GM20431 (cell line): ENCODE data around the gene PHLDB3.

ENCODE experiments used
- in situ Hi-C: fragments of 300-500 bp; cut with MseI, MboI; formaldehyde crosslinking; loops from one replicate; pipeline ENCODE4 v1.15.0; 2020; ENCODE audit warnings: low sequenced_read_pairs; ENCODE audit not compliant: unreplicated experiment

The PHLDB3 gene

DNA sequence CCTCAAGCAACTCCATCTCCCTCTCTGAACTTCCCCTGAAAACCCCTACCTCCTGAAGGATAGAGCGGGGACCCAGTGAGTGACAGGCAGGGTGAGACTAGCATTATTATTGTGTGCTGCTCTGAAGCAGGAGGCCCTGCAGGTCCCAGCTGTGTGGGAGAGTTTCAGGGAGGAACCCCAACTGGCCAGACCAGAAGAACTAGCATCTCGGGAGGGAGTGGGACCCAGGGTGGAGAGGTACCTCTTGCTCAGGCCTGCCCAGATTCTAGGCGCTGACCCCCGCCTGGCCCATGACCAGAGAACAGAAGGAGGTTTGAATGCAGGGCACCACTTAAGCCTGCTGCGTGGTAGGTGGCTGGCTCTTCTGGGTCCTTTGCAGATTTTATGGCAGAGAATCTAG, 33.5 kb downstream of the PHLDB3 start:
- in situ Hi-C loops: no loop called here

DNA sequence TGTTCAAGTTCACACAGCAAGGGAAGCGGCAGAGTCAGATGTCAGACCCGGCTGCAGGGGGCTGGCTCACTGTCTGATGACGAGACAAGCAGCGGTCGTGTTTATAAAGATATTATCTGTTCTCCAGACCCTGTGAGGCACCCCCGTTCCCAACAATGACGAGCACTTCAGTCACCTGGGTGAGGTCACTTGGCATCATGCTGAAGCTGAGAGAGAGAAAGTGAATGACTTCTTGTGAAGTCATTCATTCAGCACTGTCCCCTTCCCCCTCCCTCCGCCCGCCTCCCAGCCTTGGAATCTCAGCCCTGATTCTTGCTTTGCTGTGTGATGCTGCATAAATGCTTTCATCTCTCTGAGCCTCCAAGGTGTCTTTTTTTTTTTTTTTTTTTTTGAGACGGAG, 34.3 kb downstream of the PHLDB3 start:
- in situ Hi-C loops: no loop called here

DNA sequence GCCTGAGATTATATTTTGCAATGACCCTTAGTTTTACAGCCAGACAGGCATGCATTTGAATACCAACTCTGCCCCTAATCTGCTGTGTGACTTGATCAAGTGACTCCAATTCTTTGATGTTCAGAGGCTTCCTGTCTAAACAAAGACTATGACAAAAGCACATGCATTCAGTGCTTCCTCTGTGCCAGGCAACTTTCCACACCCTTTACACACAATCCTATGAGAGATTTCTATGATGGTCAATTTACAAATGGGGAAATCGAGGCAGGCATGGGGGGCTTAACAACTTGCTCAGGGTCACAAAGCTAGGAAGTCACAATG, 35.4 kb downstream of the PHLDB3 start:
- in situ Hi-C loops: no loop called here

DNA sequence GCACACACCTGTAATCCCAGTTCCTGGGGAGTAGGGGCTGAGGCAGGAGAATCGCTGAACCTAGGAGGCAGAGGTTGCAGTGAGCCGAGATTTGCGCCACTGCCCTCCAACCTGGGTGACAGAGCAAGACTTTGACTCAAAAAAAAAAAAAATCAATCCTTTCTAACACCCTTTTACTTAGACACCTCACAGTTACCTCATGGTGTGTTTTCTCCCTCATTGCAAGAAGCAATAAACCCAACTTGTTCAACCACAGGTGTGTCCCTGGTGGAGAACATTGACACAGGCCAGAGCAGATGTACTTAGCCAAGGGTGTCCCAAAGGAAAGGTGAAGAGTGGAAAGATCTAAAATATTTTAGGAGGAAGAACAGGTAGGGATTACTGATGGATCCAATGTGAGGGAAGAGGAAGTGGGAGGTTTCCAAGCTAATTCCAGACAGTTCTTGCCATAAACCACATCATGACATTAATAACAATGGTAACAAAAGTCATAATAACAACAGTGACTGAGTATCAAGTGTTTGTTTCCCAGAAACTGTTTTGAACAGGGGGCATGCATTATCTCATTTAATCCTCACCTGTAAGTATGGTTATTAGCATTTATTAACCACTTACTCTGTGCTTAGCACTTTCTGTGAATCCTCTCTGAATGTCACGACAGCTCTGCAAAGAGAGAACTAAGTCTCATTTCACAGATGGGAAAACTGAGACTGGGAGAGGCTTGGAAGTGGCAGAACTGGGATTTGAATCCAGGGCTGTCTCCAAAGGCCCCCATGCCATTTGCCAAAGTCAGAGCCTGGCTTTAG, 36.0 kb downstream of the PHLDB3 start:
- in situ Hi-C loops: no loop called here

DNA sequence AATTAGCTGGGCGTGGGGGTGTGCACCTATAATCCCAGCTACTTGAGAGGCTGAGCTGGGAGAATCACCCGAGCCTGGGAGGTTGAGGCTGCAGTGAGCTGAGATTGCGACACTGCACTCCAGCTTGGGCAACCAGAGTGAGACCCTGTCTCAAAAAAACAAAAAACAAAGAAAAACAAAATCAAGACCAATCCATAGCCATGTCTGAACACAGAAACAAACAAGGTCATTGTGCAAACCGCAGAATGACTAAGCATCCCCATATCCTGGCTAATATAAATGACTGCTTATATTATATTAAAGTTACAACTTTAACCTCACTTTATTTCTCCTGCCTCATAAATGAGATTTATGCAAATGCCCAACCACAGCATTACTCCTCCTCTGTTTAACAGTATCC, 36.8 kb downstream of the PHLDB3 start:
- in situ Hi-C loops: no loop called here

DNA sequence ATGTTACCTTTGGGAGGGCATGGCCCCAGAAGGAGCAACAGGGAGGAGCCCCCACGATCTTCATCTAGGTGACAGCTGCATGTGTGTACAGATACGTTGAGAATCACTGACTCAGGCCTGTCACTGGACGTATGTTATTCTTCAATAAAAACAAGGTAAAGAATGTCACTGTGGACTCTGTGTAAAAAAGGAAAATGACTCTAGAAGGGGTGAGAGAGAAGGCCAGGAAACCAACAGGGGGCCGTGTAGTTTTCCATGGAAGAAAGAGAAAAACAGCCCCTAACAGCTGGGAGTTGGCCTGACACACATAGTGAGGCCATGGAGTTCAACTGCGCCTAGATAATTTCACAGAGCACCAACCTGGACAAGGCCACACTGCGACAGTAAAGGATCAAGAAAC, 37.3 kb downstream of the PHLDB3 start:
- in situ Hi-C loops: no loop called here

DNA sequence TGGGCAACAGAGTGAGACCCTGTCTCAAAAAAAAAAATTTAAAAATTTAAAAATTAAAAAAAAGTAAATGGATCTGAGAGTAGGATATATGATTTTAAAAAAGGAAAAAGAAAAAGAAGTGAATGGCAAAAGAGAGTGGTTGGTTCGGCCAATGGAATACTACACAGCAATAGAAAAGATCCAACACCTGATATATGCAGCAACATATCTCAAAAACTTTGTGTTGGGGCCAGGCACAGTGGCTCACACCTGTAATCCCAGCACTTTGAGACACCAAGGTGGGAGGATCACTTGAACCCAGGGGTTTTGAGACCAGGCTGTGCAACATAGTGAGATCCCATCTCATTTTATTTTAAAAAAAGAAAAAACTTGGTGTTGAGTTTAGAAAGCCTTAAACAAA, 37.8 kb downstream of the PHLDB3 start:
- in situ Hi-C loops: no loop called here

DNA sequence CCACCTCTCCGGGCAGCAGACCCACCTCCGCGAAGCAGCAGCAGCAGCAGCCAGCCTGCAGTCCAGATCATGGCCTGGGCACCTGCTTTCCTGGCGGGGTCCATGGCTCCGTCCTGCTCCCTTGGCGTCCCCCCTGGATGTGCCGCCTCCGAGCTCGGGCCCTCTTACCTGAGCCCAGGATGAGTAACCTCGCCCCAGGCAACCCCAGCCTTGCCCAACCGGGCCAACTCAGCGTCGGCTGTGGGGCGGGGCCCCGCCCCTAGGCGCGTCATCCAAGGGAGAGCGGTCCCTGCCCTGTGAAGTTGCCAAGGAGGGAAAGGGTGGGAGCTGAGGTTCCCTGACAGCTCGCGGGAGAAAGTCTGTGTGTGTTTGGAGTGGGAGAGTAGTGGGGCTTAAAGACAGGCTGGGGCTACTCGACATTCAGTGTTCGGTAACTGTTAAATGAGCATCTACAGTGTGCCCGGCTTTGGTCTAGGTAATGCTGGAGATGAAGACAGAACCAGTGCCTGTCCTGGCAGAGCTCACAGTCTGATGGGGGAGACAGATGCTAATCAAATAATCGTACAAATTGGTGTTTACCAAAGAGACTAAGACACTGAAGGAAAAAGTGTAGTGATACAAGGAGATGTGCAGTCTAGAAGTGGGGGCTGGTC, 39.0 kb downstream of the PHLDB3 start, which contains the start of gene LYPD3:
LYPD3 (minus strand) TSS at position 141 of the 653 bp plus-strand sequence; CDS start at position 104, 37 bp downstream.
- in situ Hi-C loops: no loop called here

DNA sequence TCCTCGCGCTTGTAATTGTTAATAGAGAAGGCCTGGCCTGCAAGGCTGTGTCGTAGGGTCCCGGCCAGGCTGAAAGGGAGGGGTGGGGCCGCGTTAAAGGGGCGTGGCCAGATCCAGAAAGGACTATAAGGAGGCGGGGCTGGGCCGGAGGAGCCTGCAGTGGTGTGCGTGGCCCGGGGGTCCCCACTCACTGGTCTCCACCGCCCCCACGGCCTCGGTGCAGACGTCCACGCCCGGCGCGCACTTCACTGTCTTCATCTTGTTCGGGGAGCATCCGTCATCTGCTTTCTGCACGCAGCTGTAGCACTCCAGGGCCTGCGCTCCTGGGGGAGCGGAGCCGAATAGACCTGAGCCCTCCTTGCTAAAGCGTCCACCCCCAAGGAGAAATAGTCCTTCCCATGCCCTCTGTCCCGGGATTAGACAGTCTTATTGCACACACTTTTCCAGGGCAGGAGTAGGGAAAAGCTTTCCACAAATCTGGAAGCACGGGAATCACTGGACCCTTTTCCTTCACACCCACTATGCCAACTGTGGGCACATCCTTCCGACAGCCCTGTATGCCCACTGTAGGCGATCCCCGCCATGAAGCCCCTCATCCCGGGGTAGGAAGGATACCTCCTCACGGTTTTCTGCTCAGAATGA, 40.3 kb downstream of the PHLDB3 start:
- in situ Hi-C loops: no loop called here

DNA sequence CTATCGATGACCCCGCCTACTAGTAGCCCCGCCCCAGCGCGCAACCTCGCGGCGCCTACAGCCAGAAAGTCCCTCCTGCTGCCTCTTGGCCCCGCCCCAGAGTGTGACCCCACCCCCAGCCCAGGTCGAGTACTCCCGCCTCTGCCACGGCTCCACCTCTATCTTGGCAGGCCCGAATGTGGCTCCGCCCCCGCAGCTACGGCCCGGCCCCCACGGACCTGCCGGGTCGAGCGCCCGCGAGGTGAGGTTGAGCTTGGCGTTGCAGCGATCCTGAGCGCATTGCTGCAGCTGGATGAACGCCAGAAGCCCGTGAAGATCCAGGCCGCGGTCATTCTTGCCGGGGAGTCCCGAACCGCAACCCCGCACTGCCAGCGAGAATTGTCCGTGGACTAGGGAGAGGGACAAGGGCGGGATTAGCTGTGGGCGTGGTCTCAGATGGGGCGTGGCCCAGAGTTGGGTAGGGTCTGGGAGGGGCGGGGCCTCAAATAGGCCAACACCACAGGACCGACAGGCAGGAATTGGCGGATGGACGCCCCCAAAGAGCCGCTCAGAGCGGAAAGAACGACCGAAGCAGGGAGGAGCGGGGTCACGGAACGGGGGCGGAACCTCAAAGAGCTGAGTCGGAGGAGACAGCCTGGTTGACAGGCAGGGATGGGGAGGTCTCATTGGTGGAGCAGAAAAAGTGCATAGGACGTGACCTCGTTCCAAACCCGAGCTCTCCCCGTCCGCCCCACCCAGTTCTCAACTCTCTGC, 41.0 kb downstream of the PHLDB3 start:
- in situ Hi-C loops: no loop called here

DNA sequence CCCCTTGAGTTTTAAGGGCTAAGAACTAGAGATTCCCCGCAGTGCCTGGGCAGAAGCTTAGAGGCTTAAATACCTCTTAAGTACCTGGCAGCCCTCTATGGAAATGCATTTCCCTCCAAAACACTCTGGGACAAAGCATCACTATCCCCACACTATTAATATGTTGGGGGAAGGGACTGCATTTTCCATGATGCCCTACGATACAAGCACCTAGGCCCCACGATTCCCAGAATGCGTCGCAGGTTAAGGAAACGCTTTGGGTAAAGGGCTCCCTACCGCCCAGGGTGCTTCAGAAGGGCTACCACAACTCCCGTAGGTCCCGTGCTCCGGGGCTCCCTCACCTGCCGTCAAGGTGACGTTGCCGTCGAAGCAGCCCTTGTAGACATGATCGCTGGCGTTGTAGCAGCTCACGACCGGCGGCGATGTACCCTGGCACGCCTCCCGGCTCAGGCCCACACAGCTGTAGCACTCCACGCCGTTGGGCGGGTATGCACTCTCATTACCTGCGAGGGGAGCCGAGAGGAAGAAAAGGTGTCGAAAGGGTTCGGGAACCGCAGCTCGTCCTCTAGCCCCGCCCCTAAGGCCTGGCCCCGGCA, 41.7 kb downstream of the PHLDB3 start:
- in situ Hi-C loops: no loop called here

DNA sequence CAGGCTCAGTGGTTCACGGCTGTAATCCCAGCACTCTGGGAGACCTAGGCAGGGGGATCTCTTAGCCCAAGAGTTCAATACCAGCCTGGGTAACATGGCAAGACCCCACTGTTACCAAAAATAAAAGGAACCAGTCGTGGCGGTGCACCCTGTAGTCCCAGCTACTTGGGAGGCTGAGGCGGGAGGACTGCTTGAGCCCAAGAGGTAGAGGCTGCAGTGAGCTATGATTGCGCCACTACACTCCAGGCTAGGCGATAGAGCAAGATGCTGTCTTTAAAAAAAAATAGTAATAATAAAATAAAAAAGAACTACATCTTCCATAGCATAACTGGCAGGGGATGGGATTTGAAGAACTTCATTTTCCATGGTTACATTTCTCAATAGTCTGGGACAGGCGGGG, 42.2 kb downstream of the PHLDB3 start:
- in situ Hi-C loops: no loop called here

DNA sequence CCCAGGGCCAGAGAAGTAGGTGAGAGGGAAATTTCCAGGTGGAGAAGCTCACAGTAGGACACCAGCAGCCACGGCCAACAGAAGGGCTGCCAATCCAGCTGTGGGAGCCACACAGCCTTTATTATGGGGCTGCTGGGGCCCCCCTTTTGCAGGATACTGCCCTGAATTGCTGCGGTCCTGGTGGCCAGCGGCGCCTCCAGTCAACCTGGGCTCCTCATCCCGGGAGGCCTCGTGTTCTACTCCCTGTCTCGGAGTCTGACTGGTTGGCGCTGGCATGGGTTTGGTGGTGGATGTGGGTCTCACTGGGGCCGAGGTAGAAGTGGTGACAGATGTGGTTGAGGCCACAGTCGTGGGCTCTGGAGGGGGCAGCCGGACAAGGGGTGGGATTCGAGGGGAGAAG, 43.2 kb downstream of the PHLDB3 start:
- in situ Hi-C loops: no loop called here

DNA sequence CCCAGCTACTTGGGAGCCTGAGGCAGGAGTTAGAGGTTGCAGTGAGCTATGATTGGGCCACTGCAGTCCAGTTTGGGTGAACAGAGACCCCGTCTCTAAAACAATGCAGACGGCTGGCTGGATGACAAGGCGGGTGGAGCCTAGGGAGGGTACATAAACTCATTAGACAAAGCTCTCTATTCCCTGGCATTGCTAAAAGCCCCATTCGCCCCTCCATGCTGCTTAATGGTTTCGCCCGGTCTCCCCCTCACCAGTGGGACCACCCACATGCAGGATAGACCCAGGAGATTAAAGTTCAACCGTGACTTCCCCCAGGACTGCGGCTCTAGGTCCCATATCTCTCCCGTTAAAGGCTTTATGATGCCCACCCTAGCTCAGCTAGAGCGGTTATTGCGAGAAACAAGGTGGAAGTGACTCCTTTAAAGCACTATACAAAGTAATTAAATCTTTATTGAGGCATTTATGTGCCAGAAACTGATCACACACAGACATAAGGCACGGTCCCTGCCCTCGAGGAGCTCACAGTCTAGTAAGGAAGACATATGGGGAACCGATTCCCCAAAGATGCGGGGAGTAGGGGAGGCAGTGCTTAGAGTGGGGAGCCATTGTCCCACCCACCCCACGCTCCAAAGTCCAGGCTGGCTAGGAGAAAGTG, 44.1 kb downstream of the PHLDB3 start:
- in situ Hi-C loops: no loop called here

DNA sequence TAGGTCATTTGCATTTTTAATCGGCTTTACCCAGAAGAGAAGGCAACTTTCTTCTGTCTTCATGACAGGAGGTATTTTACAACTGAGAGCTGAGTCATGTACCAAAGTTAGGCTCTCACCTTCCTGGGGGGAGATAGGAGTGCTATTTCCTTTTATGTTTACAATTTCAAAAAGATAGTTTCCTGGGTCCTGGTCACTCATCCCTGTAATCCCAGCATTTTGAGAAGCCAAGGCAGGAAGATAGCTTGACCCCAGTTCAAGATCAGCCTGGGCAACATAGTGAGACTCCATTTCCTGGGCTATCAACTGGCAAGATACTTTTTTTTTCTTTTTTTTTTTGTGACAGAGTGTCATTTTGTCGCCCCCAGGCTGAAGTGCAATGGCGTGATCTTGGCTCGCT, 46.7 kb downstream of the PHLDB3 start:
- in situ Hi-C loops: no loop called here

DNA sequence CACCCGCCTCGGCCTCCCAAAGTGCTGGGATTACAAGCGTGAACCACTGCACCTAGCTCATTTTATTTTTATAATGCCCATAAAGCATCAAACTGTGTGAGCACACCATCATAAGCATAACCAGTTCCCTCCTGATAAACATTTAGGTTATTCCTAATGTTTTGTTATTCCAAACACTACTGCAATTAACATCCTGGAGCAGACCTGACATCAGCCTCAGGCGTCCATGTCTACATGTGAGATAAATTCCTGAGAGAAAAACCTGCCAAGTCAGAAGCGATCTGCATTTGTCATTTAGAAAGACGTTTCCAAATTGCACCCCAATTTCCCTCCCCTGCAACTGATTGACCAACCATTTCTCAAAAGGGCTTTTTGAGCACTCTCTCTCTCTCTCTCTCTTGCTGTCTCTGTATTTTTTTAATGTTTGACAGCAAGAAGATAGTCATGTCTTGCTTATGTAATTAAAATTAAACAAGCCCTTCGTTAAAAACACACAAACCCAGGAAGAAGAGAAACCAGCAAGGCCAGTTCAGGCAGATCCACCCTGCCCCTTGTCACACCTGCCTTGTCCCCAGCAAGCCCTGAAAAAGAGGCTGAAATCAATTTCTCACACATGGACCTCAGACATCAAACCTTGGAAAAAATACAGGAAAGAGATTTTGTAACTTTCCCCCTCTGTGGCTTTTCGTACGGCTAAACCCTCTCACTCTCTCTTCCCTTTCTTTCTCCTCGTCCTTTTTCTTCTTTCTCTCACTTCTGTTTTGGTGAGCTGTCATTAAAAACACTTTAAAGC, 49.0 kb downstream of the PHLDB3 start:
- in situ Hi-C loops: no loop called here

DNA sequence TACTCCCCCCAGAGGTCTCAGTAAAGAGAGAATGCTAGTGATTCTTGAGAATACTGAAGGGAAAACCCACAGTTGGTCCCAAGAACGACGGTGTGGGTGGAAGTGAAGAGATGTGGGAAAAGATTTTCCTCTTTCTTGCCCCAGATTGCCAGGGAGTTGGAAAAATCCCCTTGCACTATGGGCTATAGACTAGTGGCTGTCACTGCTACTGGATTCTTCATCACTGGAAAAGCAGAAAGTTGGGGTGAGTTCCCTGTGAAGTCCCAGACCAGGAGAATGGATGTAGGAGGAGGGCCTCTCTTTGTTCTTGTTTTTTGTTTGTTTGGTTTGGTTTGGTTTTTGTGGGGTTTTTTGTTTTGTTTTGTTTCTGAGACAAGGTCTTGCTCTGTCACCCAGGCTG, 50.5 kb downstream of the PHLDB3 start:
- in situ Hi-C loops: no loop called here

DNA sequence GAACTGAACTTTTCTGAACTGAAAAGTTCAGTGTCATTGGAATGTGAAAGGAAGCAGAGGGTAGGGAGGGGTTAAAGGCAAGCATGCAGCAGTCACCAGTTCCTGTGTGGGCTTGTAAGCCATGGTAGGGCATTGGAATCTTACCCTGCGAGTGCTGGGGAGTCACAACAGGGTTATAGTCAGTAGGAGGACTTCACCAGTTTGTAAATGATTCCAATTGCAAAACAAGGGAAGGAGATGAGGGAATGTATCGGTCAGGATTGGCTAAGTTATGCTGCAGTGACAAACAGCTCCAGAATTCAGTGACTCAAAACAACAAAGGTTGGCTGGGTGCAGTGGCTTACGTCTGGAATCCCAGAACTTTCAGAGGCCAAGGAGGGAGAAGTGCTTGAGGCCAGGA, 52.0 kb downstream of the PHLDB3 start:
- in situ Hi-C loops: no loop called here

DNA sequence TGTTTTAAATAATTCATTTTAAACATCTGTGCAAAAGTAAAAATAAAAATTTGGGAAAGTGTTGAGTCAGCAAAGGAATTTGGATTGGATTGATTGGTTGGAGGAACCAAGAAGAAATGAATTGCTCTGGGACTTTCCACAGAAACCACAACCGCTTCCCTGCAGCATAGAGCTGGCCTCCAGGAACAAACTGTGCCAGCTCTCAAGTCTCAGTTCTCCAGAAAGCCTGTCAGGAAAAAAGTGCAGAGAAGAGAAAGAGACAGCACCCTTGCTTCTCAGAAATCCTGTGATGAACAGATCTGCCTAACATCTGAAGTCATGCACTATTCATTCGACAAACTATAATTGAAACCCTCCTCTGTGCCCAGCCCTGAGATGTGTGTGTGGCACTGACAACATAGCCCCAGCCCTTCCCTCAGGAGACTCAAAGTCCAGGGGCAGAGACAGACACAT, 54.0 kb downstream of the PHLDB3 start:
- in situ Hi-C loops: no loop called here
